ENCODE data around the gene SMG6.

The SMG6 gene

GRCh38 chr17:2250140-2251095 lies 53.2 kb downstream of the SMG6 start:
- TF ChIP-seq ZFX (IDR thresholded peaks at IDR 0.05; ENCODE audit: borderline replicate concordance) (no peak), CTCF (IDR thresholded peaks at IDR 0.05) (no peak)
- no peak overlapping the region for H3K27ac ChIP-seq

- H3K27ac ChIP-seq, result no peak overlapping the region
- TF ChIP-seq CTCF (IDR thresholded peaks at IDR 0.05) (no peak), ZFX (IDR thresholded peaks at IDR 0.05; ENCODE audit: borderline replicate concordance) (no peak)
These were observed 56.6 kb downstream of the SMG6 start for GRCh38 chr17:2247005-2247404.

DNA sequence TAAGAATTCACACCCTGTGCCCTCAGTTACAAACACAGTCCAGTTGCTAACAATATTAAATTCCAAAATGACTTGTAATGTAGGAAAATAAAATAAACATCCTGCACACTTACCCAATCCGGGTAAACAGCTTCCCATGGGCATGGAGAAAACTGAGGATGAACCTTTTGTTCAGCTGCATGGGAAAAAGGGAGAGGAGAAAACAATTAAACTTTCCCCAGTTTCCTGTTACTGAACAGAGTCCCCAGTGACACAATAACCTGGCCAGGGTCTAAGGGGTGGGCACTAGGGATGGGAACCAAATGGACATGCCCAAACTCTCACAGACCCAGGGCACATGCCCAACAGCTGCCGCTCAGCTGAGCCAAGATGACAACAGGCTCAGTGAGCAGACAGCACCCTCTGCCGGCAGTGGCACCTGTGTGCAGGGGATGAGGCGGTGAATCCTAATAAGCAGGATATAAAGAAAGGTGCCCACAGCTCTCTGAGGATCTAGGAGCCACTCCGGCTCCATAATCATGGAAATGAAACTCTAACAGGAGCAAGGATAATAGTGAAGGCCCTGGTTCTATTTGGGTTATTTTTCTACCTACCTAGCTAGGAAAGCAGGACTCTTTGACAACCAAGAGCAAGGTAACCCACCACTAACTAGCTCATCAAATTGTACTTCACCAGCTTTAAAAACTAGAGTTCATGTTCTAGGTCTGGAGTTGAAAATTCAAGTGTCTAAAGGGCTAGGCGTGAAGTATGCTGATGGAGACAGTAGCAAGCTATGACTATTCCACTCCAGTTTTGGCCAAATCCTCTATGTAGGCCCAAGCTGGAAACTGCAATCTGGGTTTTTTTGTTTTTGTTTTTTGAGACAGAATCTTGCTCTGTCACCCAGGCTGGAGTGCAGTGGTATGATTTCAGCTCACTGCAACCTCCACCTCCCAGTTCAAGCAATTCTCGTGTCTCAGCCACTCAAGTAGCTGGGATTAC lies 58.8 kb downstream of the SMG6 start:
- TF ChIP-seq CTCF (IDR thresholded peaks at IDR 0.05) (peak; percentile 98), ZFX (IDR thresholded peaks at IDR 0.05; ENCODE audit: borderline replicate concordance) (no peak)
- no peak overlapping the region for H3K27ac ChIP-seq

GRCh38 chr17:2243953-2244352 lies 59.6 kb downstream of the SMG6 start:
- H3K27ac ChIP-seq, result no peak overlapping the region
- TF ChIP-seq CTCF (IDR thresholded peaks at IDR 0.05) (no peak), ZFX (IDR thresholded peaks at IDR 0.05; ENCODE audit: borderline replicate concordance) (no peak)

DNA sequence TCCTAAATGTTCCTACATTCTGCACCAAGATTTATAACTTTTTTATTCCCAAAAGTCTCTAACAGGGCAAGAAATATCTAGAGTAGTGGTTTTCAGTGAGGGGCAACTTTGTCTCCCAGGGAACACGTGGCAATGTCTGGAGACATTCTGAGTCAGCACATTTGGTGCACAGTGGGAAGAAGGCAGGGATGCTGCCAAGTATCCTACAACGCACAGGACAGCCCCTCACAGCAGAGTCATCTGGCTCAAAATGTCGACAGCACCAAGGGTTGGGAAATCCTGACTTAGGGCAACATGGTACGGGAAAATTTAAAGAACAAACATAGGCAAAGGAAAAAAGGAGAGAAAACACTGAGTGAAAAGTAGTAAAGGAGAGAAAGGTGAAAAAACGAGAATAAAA lies 61.8 kb downstream of the SMG6 start:
- TF ChIP-seq ZFX (IDR thresholded peaks at IDR 0.05; ENCODE audit: borderline replicate concordance) (no peak), CTCF (IDR thresholded peaks at IDR 0.05) (no peak)
- H3K27ac ChIP-seq, result no peak overlapping the region

GRCh38 chr17:2240541-2240940 lies 63.0 kb downstream of the SMG6 start:
- TF ChIP-seq ZFX (IDR thresholded peaks at IDR 0.05; ENCODE audit: borderline replicate concordance) (no peak), CTCF (IDR thresholded peaks at IDR 0.05) (no peak)
- H3K27ac ChIP-seq, result no peak overlapping the region

Data from 22Rv1 (cell line).